Anterior cingulate cortex (tissue), 58 donors: Measurements from ENCODE around the gene STS.

Source experiments
- DNase-seq, 58 donors: peaks; one replicate each; lab custom pipeline; 2025; lab: John Stamatoyannopoulos, UW

The STS gene

GRCh38 chrX:7134981-7135380 lies 12.5 kb upstream of the STS start:
- DNase-seq: no peak

- DNase-seq: no peak
These were observed 8.1 kb upstream of the STS start for GRCh38 chrX:7139202-7140081.

- DNase-seq: no peak
These were observed 4.4 kb upstream of the STS start for GRCh38 chrX:7143076-7143475.

GRCh38 chrX:7143941-7144525 lies 3.5 kb upstream of the STS start:
- DNase-seq: no peak

GRCh38 chrX:7145454-7145853 lies 2.1 kb upstream of the STS start:
- DNase-seq: no peak

- DNase-seq: no peak
These were observed 1.4 kb upstream of the STS start for GRCh38 chrX:7146020-7146702.

- peak in 8 of 58 donors; percentile 1 to 71 (median 21) for DNase-seq
These were observed 654 bp upstream of the STS start for GRCh38 chrX:7146703-7147412.

- peak; percentile 1 to 91 (median 70) for DNase-seq
These were observed 704 bp downstream of the STS start, which contains the start of gene PUDP for GRCh38 chrX:7147978-7148854. Gene PUDP, minus strand, starts transcription at chrX:7148153. Its CDS starts 40 bp downstream, at chrX:7148113.

- DNase-seq: no peak
These were observed 1.9 kb downstream of the STS start for GRCh38 chrX:7149411-7149810.

- no peak for DNase-seq
These were observed 5.7 kb downstream of the STS start for GRCh38 chrX:7153231-7153630.

GRCh38 chrX:7154041-7154597 lies 6.6 kb downstream of the STS start:
- no peak for DNase-seq

GRCh38 chrX:7155163-7155562 lies 7.7 kb downstream of the STS start:
- no peak for DNase-seq

- DNase-seq: no peak
These were observed 9.4 kb downstream of the STS start for GRCh38 chrX:7156879-7157278.

- no peak for DNase-seq
These were observed 11.0 kb downstream of the STS start for GRCh38 chrX:7158468-7158990.

GRCh38 chrX:7159149-7159861 lies 11.8 kb downstream of the STS start:
- DNase-seq: no peak

- no peak for DNase-seq
These were observed 15.7 kb downstream of the STS start for GRCh38 chrX:7163146-7163677.

- DNase-seq: no peak
These were observed 16.7 kb downstream of the STS start for GRCh38 chrX:7164174-7164573.

- no peak for DNase-seq
These were observed 20.9 kb downstream of the STS start for GRCh38 chrX:7168371-7168770.
